B cell (primary cell): ENCODE data around the gene ADAMTS18. TPM values are rescaled to one million over a fixed set of nuclear protein-coding genes. Genes with fewer than 3 reads are reported as not detected.

Experiments used
- ATAC-seq: fragments of 200-7000 bp; cut with Tn5 transposase; one replicate; pipeline ENCODE4 v1.10.0; 2021; ENCODE audit warnings: low read depth, mild to moderate bottlenecking, moderate number of reproducible peaks, moderate library complexity
- CTCF ChIA-PET: fragments of 350-600 bp; sonication (Branson Sonifier 250); formaldehyde crosslinking; loops from one replicate; lab custom pipeline; 2021; ENCODE audit warnings: antibody characterized with exemption, inconsistent platforms; lab: Charles Lee
- POLR2A ChIA-PET: fragments of 350-600 bp; sonication (Branson Sonifier 250); formaldehyde crosslinking; loops from one replicate; lab custom pipeline; 2021; ENCODE audit warnings: antibody characterized with exemption; lab: Charles Lee
- DNase-seq: peaks from one replicate; pipeline ENCODE4 v3.0.0; 2013
- H2AFZ ChIP-seq: 2 replicates; pipeline ENCODE4 v1.6.1; 2012; ENCODE audit warnings: mild to moderate bottlenecking, low read depth, low read length; ENCODE audit not compliant: insufficient read depth, poor library complexity, severe bottlenecking
- H3K27ac ChIP-seq, 2 donors: 1 replicate in 1 of 2; 2 replicates in 1 of 2; pipeline ENCODE4 v1.5.1; 2012 to 2013; ENCODE audit warnings: low read length in 2 of 2, mild to moderate bottlenecking in 2 of 2, moderate library complexity in 1 of 2
- H3K27me3 ChIP-seq, 4 experiments: fragments of 200-600 bp in 1 of 4; sonication (generic) in 1 of 4; replicated peaks in 1 of 4; 1 replicate in 2 of 4; 2 replicates in 2 of 4; pipeline versions ENCODE4 v1.6.1 to v1.7.0; 2013 to 2016; ENCODE audit warnings: low read length in 3 of 4, mild to moderate bottlenecking in 2 of 4, mixed read lengths in 1 of 4, moderate library complexity in 1 of 4; ENCODE audit not compliant: insufficient read depth in 4 of 4, control insufficient read depth in 3 of 4; ENCODE audit errors: control extremely low read depth in 1 of 4
- H3K36me3 ChIP-seq, 2 experiments: replicated peaks in 1 of 2; 1 replicate in 1 of 2; 2 replicates in 1 of 2; pipeline versions ENCODE4 v1.6.1 to v1.7.1; 2013; ENCODE audit warnings: low read length in 1 of 2; ENCODE audit not compliant: insufficient read depth in 2 of 2, control insufficient read depth in 1 of 2; ENCODE audit errors: control extremely low read depth in 1 of 2, extremely low read depth in 1 of 2
- H3K4me1 ChIP-seq, 2 donors: fragments of 200-600 bp in 1 of 2; sonication (generic) in 1 of 2; 1 replicate in 1 of 2; 2 replicates in 1 of 2; pipeline versions ENCODE4 v1.5.1 to v1.6.1; 2013 to 2017; ENCODE audit warnings: low read length in 2 of 2; ENCODE audit not compliant: control insufficient read depth in 2 of 2, insufficient read depth in 2 of 2
- H3K4me2 ChIP-seq: replicated peaks from 2 replicates; pipeline ENCODE3; 2012; ENCODE audit warnings: mild to moderate bottlenecking, low read depth, low read length; ENCODE audit not compliant: poor library complexity, severe bottlenecking
- H3K4me3 ChIP-seq, 5 experiments: fragments of 200-600 bp in 1 of 5; sonication (generic) in 1 of 5; 1 replicate in 3 of 5; 2 replicates in 2 of 5; pipeline versions ENCODE4 v1.5.1 to v1.7.0; 2011 to 2016; ENCODE audit warnings: low read length in 4 of 5, mild to moderate bottlenecking in 4 of 5, low read depth in 2 of 5, control low read depth in 1 of 5, moderate library complexity in 1 of 5; ENCODE audit not compliant: insufficient read depth in 1 of 5; ENCODE audit errors: control extremely low read depth in 1 of 5, extremely low read depth in 1 of 5
- H3K79me2 ChIP-seq: fragments of 200-600 bp; sonication (generic); one replicate; pipeline ENCODE4 v1.6.0; 2016; ENCODE audit warnings: low read length; ENCODE audit not compliant: control insufficient read depth, insufficient read depth
- H3K9ac ChIP-seq: fragments of 200-600 bp; sonication (generic); 2 replicates; pipeline ENCODE4 v1.6.1; 2017; ENCODE audit warnings: mild to moderate bottlenecking, low read length, moderate library complexity
- H3K9me3 ChIP-seq, 3 donors: one replicate each; pipeline versions ENCODE4 v1.6.1 to v1.7.1; 2013; ENCODE audit warnings: low read length in 2 of 3; ENCODE audit not compliant: control insufficient read depth in 2 of 3, insufficient read depth in 1 of 3; ENCODE audit errors: control extremely low read depth in 1 of 3
- H4K20me1 ChIP-seq: 2 replicates; pipeline ENCODE4 v1.6.0; 2012; ENCODE audit warnings: mild to moderate bottlenecking, low read length; ENCODE audit not compliant: insufficient read depth, control insufficient read depth, poor library complexity, severe bottlenecking
- H3K27ac Mint-ChIP-seq: one replicate; pipeline ENCODE4 v1.8.0; 2021; ENCODE audit warnings: mixed read lengths
- H3K27me3 Mint-ChIP-seq: one replicate; pipeline ENCODE4 v1.8.0; 2021; ENCODE audit warnings: mixed read lengths
- H3K4me1 Mint-ChIP-seq: one replicate; pipeline ENCODE4 v1.8.0; 2021; ENCODE audit warnings: mixed read lengths
- H3K4me3 Mint-ChIP-seq: one replicate; pipeline ENCODE4 v1.8.0; 2021; ENCODE audit warnings: mixed read lengths
- H3K9me3 Mint-ChIP-seq: one replicate; pipeline ENCODE4 v1.8.0; 2022; ENCODE audit warnings: mixed read lengths; ENCODE audit not compliant: insufficient read depth
- EZH2 ChIP-seq: IDR thresholded peaks from 2 replicates; pipeline ENCODE4 v1.6.1; 2012; ENCODE audit warnings: borderline replicate concordance, low read depth, mild to moderate bottlenecking, moderate library complexity, low read length; ENCODE audit not compliant: insufficient read depth, poor library complexity, severe bottlenecking
- WGBS: methylation state at CpG from one replicate; pipeline ENCODE4 v1.1.5; 2013; ENCODE audit warnings: missing lambda C conversion rate; ENCODE audit not compliant: insufficient coverage; 5-methylcytosine and 5-hydroxymethylcytosine counted together
- intact Hi-C: fragments of 100-400 bp; cut with micrococcal nuclease; formaldehyde crosslinking; loops from one replicate; pipeline ENCODE4 v1.10.0; 2022
- polyA plus RNA-seq: library from polyadenylated mRNA; depleted of rRNA; stranded (reverse); fragments of >200 nt; gene quantifications from 2 replicates; pipeline ENCODE4 v1.2.3, GENCODE V29; 2012
- total RNA-seq, 2 donors: library from RNA; stranded (reverse); fragments of 120-200 nt in 1 of 2; gene quantifications; 1 replicate in 1 of 2; 2 replicates in 1 of 2; pipeline versions ENCODE4 v1.2.3 to v1.2.4, GENCODE V29; 2013 to 2022
- TF ChIP-seq, protein P1 (sequence below): fragments of 200-600 bp; IDR thresholded peaks from one replicate; pipeline ENCODE4 v1.8.0; 2022; ENCODE audit warnings: antibody characterized with exemption, mild to moderate bottlenecking

Gene ADAMTS18
- total and polyA plus RNA-seq, 2 donors (not counting 1 experiment from before 2014, with no cell fraction given), result not detected

- no peaks in the 10 kb centered on the region for H4K20me1 ChIP-seq
- no peak overlapping the region for H3K27ac ChIP-seq
- no peaks in the 10 kb centered on the region for H3K36me3 ChIP-seq
- peaks cover 4% of the 10 kb centered on the region in 2 donors for H3K4me1 ChIP-seq
- DNase-seq (no peak), ATAC-seq (no peak)
- no peak overlapping the region for H3K4me2 ChIP-seq
- 17% methylated on average over 6 of the region's 11 CpGs for WGBS
- no peak overlapping the region for H3K4me3 ChIP-seq
- no peak overlapping the region for H2AFZ ChIP-seq
- Mint-ChIP-seq H3K27me3 (peaks cover 45% of the 10 kb centered on the region), H3K4me1 (peaks cover 6% of the 10 kb centered on the region), H3K9me3 (no peaks in the 10 kb centered on the region), H3K27ac (no peak overlapping the region), H3K4me3 (no peak overlapping the region)
- H3K79me2 ChIP-seq, result no peaks in the 10 kb centered on the region
- POLR2A ChIA-PET, result no interaction called here
- CTCF ChIA-PET, result interaction anchor here (1.4 to 8.4 kb wide), 3 partner anchors 25 to 348 kb away, joined by 3 to 142 read pairs (median 6); no protein-coding TSS in a partner anchor
- TF ChIP-seq, protein P1, sequence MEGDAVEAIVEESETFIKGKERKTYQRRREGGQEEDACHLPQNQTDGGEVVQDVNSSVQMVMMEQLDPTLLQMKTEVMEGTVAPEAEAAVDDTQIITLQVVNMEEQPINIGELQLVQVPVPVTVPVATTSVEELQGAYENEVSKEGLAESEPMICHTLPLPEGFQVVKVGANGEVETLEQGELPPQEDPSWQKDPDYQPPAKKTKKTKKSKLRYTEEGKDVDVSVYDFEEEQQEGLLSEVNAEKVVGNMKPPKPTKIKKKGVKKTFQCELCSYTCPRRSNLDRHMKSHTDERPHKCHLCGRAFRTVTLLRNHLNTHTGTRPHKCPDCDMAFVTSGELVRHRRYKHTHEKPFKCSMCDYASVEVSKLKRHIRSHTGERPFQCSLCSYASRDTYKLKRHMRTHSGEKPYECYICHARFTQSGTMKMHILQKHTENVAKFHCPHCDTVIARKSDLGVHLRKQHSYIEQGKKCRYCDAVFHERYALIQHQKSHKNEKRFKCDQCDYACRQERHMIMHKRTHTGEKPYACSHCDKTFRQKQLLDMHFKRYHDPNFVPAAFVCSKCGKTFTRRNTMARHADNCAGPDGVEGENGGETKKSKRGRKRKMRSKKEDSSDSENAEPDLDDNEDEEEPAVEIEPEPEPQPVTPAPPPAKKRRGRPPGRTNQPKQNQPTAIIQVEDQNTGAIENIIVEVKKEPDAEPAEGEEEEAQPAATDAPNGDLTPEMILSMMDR, result no peak
- no peak for TF ChIP-seq EZH2
- peaks cover 0 to 3% (median 1%) of the 10 kb centered on the region in 4 experiments for H3K27me3 ChIP-seq
- intact Hi-C loops, result loop anchor here (5.0 kb wide), 1 partner anchor 738 kb away; no protein-coding TSS in a partner anchor
- no peak overlapping the region for H3K9ac ChIP-seq
- H3K9me3 ChIP-seq, result no peaks in the 10 kb centered on the region
These were observed 200.2 kb downstream of the ADAMTS18 start for GRCh38 chr16:77234611-77235010.

DNA sequence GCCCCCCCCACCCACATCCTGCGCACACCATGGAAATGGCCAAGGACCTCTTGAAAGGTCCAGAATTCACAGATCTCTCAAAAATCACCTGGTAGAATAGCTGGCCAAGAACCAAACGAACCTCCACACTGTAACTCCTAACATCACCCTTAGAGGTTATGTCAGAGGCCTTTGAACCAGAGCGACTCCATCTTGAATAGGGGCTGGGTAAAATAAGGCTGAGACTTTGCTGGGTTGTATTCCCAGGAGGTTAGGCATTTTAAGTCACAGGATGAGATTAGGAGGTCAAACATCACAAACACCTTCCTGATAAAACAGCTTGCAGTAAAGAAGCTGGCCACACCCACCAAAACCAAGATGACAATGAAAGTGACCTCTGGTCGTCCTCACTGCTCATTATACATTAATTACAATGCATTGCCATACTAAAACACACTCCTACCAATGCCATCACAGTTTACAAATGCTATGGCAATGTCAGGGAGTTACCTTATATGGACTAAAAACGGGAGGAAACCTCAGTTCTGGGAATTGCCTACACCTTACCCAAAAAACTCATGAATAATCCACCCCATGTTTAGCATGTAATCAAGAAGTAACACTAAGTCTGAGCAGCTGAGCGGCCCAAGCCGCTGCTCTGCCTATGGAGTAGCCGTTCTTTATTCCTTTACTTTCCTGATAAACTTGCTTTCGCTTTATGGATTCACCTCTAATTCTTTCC is 200.9 kb downstream of the ADAMTS18 start:
- Histone ChIP-seq H3K4me1 (peaks cover 4% of the 10 kb centered on the region in 2 donors), H3K36me3 (no peaks in the 10 kb centered on the region), H3K27ac (no peak overlapping the region), H3K4me3 (no peak overlapping the region), H3K27me3 (peaks cover 0 to 3% (median 1%) of the 10 kb centered on the region in 4 experiments), H3K9me3 (no peaks in the 10 kb centered on the region), H2AFZ (no peak overlapping the region), H3K4me2 (no peak overlapping the region), H3K79me2 (no peaks in the 10 kb centered on the region), H4K20me1 (no peaks in the 10 kb centered on the region), H3K9ac (no peak overlapping the region)
- WGBS, result 78% methylated on average over 6 of the region's 9 CpGs
- POLR2A ChIA-PET, result no interaction called here
- H3K4me3 Mint-ChIP-seq, result no peak overlapping the region
- no peak overlapping the region for H3K27ac Mint-ChIP-seq
- H3K4me1 Mint-ChIP-seq, result peaks cover 6% of the 10 kb centered on the region
- intact Hi-C loops, result no loop called here
- CTCF ChIA-PET, result interaction anchor here (8.4 kb wide), 1 partner anchor 349 kb away, joined by 142 read pairs; no protein-coding TSS in a partner anchor
- TF ChIP-seq, protein P1, result no peak
- TF ChIP-seq EZH2, result no peak
- H3K27me3 Mint-ChIP-seq, result peaks cover 45% of the 10 kb centered on the region
- DNase-seq, result no peak
- H3K9me3 Mint-ChIP-seq, result no peaks in the 10 kb centered on the region
- ATAC-seq, result no peak
